GM18526 (cell line): ENCODE measurements around the gene AADAT.

Source experiments
- POLR2A ChIP-seq: IDR thresholded peaks from 3 replicates; pipeline ENCODE4 v1.6.1; 2011; ENCODE audit not compliant: insufficient read length; ENCODE audit errors: extremely low read depth

AADAT gene

DNA sequence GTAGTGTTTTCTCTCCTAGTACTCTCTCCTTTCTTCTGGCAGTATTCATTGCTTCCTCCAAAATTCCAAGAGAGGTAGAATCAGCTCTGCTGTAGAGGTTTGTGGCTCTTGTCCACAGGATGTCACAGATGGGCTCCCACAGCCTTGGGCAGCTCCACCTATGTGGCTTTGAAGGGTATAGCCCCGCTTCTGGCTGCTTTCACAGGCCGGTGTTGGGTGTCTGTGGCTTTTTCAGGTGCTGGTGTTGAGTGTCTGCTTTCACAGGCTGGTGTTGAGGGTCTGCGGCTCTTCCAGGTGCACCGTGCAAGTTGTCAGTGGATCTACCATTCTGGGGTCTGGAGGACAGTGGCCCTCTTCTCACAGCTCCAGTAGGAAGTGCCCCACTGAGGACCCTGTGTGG, 7.9 kb upstream of the AADAT start:
- no peak for TF ChIP-seq POLR2A

DNA sequence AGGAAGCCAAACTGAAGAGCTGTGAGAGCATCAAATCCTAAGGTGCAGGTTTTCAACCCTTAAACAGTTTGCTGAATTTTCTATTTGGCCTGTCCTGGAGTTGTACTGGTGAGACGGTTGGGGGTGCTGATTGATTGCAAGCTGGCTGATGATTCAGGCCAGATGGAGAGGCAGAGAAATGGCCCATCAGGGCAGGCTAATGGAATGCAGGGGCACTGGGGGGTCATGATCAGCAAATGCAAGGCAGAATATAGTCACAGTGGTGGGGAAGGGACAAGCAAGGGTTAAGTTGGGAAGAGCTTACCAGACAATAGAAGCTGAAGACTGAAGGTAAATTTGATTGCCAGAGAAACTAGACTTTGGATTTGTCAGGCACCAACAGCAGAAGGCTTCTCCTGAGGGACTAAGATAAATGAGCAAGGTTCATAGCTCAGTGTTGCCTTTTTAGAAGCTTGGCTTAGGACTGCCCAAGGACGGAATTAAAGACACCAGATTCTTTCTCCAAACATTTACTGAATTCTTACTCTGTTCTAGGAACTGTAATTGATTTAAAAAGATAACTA, 4.3 kb upstream of the AADAT start:
- no peak for TF ChIP-seq POLR2A

DNA sequence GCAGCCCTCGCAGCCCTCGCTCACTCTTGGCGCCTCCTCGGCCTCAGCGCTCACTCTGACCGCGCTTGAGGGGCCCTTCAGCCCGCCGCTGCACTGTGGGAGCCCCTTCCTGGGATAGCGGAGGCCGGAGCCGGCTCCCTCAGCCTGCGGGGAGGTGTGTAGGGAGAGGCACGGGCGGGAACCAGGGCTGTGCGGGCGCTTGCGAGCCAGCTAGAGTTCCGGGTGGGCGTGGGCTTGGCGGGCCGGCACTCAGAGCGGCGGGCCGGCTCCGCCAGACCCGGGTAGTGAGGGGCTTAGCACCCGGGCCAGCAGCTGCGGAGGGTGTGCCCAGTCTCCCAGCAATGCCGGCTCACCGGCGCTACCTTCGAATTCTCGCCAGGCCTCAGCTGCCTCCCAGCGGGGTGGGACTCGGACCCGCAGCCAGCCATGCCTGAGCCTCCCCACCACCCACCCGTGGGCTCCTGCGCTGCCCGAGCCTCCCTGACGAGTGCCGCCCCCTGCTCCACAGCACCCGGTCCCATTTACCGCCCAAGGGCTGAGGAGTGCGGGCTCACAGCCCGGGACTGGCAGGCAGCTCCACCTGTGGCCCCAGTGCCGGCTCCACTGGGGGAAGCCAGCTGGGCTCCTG, 1.4 kb upstream of the AADAT start:
- TF ChIP-seq POLR2A: no peak

DNA sequence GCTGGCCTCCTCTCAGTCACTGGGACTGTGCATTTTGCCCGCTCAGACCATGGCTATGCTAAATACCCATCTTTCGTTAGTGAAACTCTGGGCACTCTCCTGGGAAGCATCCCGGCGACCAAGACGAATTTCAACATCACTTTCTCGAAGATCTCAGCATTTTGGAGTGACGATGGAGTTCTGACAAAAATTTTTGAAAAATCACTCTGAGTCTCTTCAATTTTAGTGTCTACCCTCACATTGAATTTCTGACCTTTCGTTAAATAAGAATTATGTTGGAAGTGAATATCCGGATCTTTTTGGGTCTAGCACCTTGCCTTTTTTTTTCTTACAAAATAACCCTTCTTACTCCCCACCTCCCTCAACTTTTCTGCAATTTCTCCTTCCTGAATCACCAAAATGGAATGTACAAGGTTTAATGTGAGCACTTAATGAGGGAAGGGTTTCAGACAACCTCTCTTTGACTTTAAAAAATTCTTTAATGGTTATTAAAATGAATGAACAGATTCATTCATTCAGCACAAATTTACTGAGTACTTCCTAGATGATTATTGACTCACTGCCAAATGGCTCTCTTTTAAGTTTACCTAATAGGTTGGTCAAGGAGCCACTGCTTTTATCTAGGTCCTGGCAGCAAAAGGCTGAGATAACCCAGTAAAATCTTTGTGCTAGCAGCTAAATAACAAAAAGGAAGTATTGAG, 746 bp upstream of the AADAT start:
- no peak for TF ChIP-seq POLR2A

DNA sequence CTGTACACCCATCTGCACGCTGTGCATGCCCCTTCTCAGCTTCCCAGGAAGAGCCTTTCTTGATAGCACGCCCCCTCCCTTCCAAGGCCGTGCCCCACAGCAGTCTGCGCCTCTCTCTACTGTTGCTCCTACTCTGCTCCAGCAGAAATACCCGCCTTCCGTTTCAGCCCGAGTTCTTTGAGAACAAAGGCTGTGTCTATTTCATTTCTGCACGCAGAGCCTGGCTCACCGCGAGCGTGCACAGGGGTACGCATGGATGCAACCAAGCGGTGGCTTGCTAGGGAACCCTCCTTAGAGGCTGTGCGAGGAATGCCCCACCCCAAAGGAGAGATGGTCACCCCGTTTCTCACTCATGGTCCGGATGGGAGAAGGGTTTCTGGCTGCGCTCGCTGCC, 485 bp downstream of the AADAT start:
- TF ChIP-seq POLR2A: no peak

DNA sequence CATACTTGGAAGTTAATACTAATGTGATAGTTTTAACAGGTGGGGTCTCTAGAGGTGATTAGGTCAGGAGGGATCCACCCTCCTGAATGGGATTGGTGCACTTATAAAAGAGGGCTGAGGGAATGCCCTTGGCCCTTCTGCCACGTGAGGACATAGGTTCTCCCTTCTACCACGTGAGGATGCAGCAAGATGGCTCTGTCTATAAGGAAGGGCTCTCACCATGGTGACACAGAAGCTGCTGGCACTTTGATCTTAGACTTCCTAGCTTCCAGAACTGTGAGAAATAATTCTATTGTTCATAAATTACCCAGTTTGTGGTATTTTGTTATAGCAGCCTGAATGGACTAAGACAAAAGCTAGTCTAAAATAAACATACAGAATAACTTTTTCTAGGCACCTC, 1.0 kb downstream of the AADAT start:
- no peak for TF ChIP-seq POLR2A

DNA sequence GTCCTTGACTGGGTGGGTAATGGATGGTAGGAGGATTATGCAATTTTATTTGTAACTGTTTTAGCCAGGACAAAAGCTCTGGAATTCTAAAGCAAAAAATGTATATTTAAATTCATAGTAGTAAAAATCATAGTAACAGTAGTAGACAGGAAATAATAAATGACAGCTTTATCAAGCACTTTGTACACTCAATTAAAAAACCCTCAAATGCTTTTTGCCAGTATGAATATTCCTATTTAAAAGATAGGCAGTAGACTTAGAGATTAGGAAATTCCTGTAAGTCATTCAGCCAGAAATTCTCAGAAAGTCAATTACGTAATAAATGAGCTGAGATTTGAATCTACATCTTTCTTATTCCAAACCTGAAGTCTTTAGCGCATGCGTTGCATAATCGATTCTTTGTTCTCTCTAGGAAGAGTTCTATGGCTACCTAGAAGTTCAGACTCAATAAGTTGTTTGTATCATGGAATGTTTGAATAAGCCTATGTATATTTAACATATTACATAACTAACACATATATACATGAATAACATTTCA, 2.5 kb downstream of the AADAT start:
- no peak for TF ChIP-seq POLR2A

DNA sequence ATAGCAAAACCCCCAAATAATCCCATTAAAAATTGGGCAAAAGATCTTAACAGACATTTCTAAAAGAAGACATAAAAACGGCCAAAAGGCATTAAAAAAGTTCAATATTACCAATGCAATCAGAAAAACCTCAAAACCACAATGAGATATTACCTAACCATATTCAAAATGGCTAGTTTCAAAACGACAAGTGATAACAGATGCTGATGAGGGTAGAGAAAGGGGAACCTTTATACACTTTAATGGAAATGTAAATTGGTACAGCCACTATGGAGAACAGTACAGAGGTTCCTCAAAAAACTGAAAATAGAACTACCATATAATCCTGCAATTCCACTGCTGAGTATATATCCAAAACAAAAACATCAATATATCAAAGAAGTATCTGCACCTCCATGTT, 6.2 kb downstream of the AADAT start:
- no peak for TF ChIP-seq POLR2A

DNA sequence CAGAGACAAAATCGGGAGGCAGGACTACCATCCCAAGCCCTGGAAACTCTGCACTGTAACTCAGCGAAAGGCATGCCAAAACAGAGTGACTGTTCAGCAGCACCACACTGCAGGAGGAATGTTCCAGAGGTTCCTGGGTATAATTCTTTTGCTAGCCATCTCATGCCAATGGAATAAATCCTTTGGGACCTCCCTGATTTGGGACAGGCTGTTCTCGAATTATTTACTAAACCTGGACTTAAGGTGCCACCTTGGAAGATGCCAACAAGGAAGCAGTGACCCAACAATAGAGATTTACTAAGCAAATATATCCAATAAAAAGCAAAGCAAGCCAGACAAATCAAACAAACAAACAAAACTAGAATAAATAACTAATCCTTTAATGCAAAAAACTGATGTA, 9.3 kb downstream of the AADAT start:
- no peak for TF ChIP-seq POLR2A

DNA sequence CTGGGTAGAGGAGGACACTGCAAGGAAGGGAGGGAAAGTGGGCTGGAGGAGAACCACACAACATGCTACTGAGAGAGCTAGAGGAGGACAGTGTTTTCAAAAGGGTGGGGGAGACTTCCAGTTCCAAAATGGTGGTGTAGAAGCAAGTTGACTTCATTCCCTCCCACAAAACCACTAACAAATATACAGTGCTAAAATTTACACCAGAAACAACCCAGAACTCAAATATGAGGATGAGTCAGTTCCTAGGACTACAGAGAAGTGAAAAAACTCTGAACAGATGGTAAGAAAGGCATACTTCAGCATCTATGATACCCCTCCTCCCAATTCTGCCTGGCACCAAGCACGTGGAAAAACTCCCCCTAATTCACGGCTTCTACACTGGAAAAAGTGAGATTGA, 9.8 kb downstream of the AADAT start:
- TF ChIP-seq POLR2A: no peak

DNA sequence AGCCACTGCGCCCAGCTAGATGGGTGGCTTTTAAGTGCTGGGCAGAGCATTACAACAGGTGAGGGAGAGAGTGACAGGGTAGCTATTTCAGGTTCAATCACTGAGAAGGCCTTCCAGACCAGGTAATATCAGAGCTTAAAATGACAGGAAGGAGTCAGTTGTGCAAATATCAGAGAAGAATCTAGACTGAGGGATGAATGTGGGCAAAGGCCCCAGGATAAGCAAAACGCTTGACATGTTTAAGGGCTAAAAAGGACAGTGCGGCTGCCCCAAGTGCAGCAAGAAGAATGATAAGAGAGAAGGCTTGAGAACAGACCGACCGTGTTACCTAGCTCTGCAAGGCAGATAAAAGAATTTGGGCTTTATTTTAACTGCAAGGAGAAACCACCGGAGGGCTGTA, 18.6 kb downstream of the AADAT start:
- TF ChIP-seq POLR2A: no peak

DNA sequence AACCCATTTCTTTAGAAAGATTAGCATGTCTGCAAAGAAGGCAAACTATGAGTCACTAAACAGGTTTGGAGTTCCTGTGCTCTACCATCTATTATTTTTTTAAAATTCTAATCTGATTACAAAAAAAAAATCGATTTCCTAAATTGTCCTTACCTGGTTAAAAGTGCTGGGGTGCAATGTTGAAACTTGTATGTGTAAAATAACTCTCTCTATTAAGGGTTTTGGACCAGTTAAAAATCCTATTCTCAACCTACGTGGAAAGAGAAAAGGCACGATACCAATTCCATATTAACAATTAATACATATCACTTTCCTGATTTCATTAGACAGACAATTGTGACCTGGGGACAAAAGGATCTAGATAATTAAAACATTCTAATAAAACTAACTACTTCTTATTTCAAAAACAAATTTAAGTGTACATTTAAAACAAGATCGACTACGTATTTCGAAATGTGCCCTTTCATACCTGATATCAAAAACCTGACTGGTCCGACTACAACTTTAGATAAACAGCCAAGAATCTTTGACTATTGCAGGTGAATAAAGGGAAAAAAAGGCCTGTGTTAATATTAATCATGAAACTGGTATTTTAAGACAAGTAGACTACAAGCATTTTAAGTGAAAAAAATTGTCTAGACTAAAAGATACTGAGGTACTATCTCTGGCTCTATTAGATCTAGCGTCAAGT, 21.2 kb downstream of the AADAT start:
- TF ChIP-seq POLR2A: no peak

DNA sequence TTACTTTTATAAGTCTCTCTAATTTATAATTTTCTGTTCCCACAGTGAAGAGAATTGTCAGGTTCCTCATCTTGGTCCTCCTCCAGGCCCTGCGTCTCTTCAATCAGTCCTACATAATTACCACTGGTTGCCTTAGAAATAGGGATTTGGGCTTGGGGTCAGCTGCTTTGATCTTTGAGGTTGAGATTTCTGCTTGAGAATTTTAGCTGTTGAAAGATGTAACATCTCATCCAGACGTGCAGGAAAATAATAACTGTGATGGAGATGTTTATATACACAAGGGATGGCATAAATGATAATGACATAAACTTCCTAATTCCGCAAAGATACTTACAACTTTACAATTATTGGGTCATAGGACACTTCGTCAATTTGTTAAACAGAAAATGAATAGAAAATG, 30.3 kb downstream of the AADAT start:
- no peak for TF ChIP-seq POLR2A

DNA sequence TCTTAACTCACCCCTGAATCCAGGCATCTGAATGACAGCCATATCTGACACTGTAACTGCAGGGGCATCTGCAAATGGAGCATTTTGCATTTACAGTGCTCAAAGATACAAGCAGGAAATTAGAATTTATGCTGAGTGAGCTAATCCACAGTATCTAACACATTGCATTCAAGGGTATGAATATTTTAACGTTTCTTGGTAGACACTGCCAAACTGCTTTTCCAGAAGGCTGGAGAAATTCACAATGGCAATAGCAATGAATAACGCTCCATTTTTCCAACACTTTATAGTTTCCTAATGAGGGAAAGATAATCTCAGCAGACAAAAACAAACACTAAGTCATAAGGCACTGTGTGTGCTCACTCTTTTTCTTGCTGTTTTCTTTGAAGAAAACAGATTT, 30.9 kb downstream of the AADAT start:
- TF ChIP-seq POLR2A: no peak

DNA sequence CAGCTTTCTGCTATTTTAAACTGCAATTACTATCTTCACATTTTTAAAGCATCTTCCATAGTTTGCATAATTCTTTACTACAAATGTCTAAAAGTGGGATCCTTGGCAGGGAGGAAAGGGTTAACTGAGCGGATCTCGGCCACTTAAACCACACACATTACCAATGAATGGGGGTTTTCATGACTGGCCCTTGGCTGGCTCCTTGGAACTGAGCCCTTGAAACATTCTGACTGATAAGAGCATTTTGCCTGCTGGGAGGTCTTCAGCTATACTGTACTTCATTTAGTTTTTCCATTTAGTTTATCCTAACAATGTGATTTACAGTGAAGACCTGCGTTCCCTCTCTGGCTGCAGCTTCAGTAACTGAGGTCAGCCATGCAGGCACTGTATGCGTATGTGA, 31.9 kb downstream of the AADAT start:
- no peak for TF ChIP-seq POLR2A

DNA sequence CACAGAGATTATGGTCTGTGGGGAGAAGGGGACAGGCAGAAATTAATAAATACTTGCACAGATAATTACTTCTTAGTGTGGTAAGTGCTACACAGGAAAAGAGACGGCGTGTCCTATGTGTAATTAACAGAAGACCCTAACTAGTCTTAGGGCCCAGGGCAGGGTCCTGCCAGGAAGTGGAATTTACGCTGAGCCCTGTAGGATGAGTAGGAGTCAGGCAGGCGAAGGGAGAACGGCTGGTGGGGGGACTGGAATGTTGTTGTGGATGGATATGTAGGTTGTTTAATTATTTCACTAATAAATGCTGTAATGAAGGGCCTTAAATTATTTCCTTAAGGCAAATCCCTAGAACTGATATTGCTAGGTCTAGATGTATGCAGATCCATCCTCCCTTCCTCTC, 36.8 kb downstream of the AADAT start:
- no peak for TF ChIP-seq POLR2A
